Mesothelial cell of epicardium (in vitro differentiated cells): Measurements from ENCODE around the gene CLEC4E. TPM values are rescaled to one million over a fixed set of nuclear protein-coding genes. Genes with fewer than 3 reads are reported as not detected.

ENCODE experiments used
- DNase-seq, 2 experiments: peaks; one replicate each; pipeline ENCODE4 v3.0.0; 2021; ENCODE audit warnings: low spot score in 2 of 2; ENCODE audit not compliant: unreplicated experiment in 2 of 2
- H3K27ac Mint-ChIP-seq: 2 replicates; pipeline ENCODE4 v1.8.0; 2021; ENCODE audit warnings: mixed read lengths
- H3K27me3 Mint-ChIP-seq: 2 replicates; pipeline ENCODE4 v1.8.0; 2021; ENCODE audit warnings: low read depth, mixed read lengths
- H3K36me3 Mint-ChIP-seq: 2 replicates; pipeline ENCODE4 v1.8.0; 2021; ENCODE audit warnings: mixed read lengths
- H3K4me1 Mint-ChIP-seq: 2 replicates; pipeline ENCODE4 v1.8.0; 2021; ENCODE audit warnings: mixed read lengths
- H3K4me3 Mint-ChIP-seq: 2 replicates; pipeline ENCODE4 v1.8.0; 2021; ENCODE audit warnings: mild to moderate bottlenecking, moderate library complexity, mixed read lengths
- H3K9me3 Mint-ChIP-seq: 2 replicates; pipeline ENCODE4 v1.8.0; 2021; ENCODE audit warnings: mixed read lengths
- CTCF ChIP-seq: fragments of 200-600 bp; sonication (generic); IDR thresholded peaks from one replicate; pipeline ENCODE4 v1.5.0; 2021; ENCODE audit warnings: antibody characterized with exemption; ENCODE audit not compliant: unreplicated experiment
- total RNA-seq: library from RNA; stranded (reverse); gene quantifications from 3 replicates; pipeline ENCODE4 v1.2.1, GENCODE V29; 2021

Gene CLEC4E
- total RNA-seq, 1 donor from 2014 or later = not detected

GRCh38 chr12:8508910-8509841 is 31.5 kb downstream of the CLEC4E start:
- peaks cover 4% of the 10 kb centered on the region for H3K9me3 Mint-ChIP-seq
- H3K27ac Mint-ChIP-seq = no peak overlapping the region
- no peak overlapping the region for H3K4me3 Mint-ChIP-seq
- no peaks in the 10 kb centered on the region for H3K4me1 Mint-ChIP-seq
- H3K27me3 Mint-ChIP-seq = no peaks in the 10 kb centered on the region
- TF ChIP-seq CTCF = no peak
- no peak for DNase-seq
- H3K36me3 Mint-ChIP-seq = no peaks in the 10 kb centered on the region

GRCh38 chr12:8508223-8508622 is 32.5 kb downstream of the CLEC4E start:
- Mint-ChIP-seq H3K27me3 (no peaks in the 10 kb centered on the region), H3K9me3 (peaks cover 4% of the 10 kb centered on the region), H3K4me1 (peaks cover 2% of the 10 kb centered on the region), H3K27ac (no peak overlapping the region), H3K36me3 (no peaks in the 10 kb centered on the region), H3K4me3 (no peak overlapping the region)
- TF ChIP-seq CTCF = no peak
- DNase-seq = no peak

- no peak overlapping the region for H3K27ac Mint-ChIP-seq
- DNase-seq = no peak
- H3K36me3 Mint-ChIP-seq = no peaks in the 10 kb centered on the region
- peaks cover 2% of the 10 kb centered on the region for H3K4me1 Mint-ChIP-seq
- H3K4me3 Mint-ChIP-seq = no peak overlapping the region
- H3K27me3 Mint-ChIP-seq = no peaks in the 10 kb centered on the region
- peaks cover 4% of the 10 kb centered on the region for H3K9me3 Mint-ChIP-seq
- TF ChIP-seq CTCF = no peak
Observed at GRCh38 chr12:8507596-8507995, 33.1 kb downstream of the CLEC4E start.

GRCh38 chr12:8504351-8504750 is 36.4 kb downstream of the CLEC4E start:
- no peak overlapping the region for H3K4me3 Mint-ChIP-seq
- no peaks in the 10 kb centered on the region for H3K36me3 Mint-ChIP-seq
- no peak overlapping the region for H3K27ac Mint-ChIP-seq
- H3K27me3 Mint-ChIP-seq = no peaks in the 10 kb centered on the region
- H3K4me1 Mint-ChIP-seq = peaks cover 2% of the 10 kb centered on the region
- TF ChIP-seq CTCF = no peak
- DNase-seq = no peak
- peaks cover 4% of the 10 kb centered on the region for H3K9me3 Mint-ChIP-seq

GRCh38 chr12:8501720-8502119 is 39.0 kb downstream of the CLEC4E start:
- H3K4me1 Mint-ChIP-seq = peaks cover 2% of the 10 kb centered on the region
- H3K9me3 Mint-ChIP-seq = peaks cover 4% of the 10 kb centered on the region
- no peak for TF ChIP-seq CTCF
- H3K36me3 Mint-ChIP-seq = no peaks in the 10 kb centered on the region
- no peak for DNase-seq
- H3K4me3 Mint-ChIP-seq = no peak overlapping the region
- H3K27me3 Mint-ChIP-seq = no peaks in the 10 kb centered on the region
- H3K27ac Mint-ChIP-seq = no peak overlapping the region
